Mesothelial cell of epicardium (in vitro differentiated cells): ENCODE measurements around the gene GALNT9. TPM values are rescaled to one million over a fixed set of nuclear protein-coding genes. Genes with fewer than 3 reads are reported as not detected.

Experiments used
- DNase-seq, 2 experiments: peaks; one replicate each; pipeline ENCODE4 v3.0.0; 2021; ENCODE audit warnings: low spot score in 2 of 2; ENCODE audit not compliant: unreplicated experiment in 2 of 2
- H3K27ac Mint-ChIP-seq: 2 replicates; pipeline ENCODE4 v1.8.0; 2021; ENCODE audit warnings: mixed read lengths
- H3K27me3 Mint-ChIP-seq: 2 replicates; pipeline ENCODE4 v1.8.0; 2021; ENCODE audit warnings: low read depth, mixed read lengths
- H3K36me3 Mint-ChIP-seq: 2 replicates; pipeline ENCODE4 v1.8.0; 2021; ENCODE audit warnings: mixed read lengths
- H3K4me1 Mint-ChIP-seq: 2 replicates; pipeline ENCODE4 v1.8.0; 2021; ENCODE audit warnings: mixed read lengths
- H3K4me3 Mint-ChIP-seq: 2 replicates; pipeline ENCODE4 v1.8.0; 2021; ENCODE audit warnings: mild to moderate bottlenecking, moderate library complexity, mixed read lengths
- H3K9me3 Mint-ChIP-seq: 2 replicates; pipeline ENCODE4 v1.8.0; 2021; ENCODE audit warnings: mixed read lengths
- total RNA-seq: library from RNA; stranded (reverse); gene quantifications from 3 replicates; pipeline ENCODE4 v1.2.1, GENCODE V29; 2021
- TF ChIP-seq, protein P1 (sequence below): fragments of 200-600 bp; sonication (generic); IDR thresholded peaks from one replicate; pipeline ENCODE4 v1.5.0; 2021; ENCODE audit warnings: antibody characterized with exemption; ENCODE audit not compliant: unreplicated experiment

Gene GALNT9
- total RNA-seq, 1 donor from 2014 or later = 4.8 TPM

- H3K4me3 Mint-ChIP-seq = peak overlapping the region; percentile 49
- peaks cover 21% of the 10 kb centered on the region for H3K4me1 Mint-ChIP-seq
Measured at GRCh38 chr12:132284827-132285741, 44.3 kb downstream of the GALNT9 start.

DNA sequence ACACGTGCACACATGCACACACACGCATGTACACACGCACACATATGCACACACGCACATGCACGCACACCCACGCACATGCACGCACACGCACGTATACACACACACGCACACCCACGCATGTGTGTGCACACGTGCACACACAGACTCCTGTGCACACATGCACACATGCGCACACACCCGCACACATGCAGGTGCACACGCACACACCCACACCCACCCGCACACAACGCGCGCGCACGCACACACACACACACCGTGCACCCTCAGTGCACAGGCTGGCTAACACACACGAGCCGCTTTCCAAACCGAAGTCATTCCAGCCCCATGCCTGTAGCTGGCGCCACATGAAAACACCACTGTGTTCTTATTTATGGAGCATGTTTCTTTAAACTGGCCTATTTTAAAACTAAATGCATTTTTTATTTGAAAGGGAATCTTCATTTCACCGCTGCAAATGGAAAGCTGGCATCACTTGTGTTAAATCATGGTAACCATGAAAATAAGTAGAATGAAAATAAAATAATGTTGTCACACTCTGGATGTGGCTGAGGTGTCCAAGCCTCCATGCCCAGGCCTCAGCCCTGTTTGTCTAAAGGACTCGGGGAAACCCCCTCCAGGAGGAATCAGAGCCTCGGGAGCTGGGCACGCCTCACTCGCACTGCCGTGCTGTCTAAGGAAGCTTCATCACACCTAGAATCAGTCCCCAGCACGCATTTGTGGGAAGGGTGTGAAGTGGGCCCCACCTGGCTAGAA, 45.1 kb downstream of the GALNT9 start:
- H3K27ac Mint-ChIP-seq = no peak overlapping the region
- H3K36me3 Mint-ChIP-seq = no peaks in the 10 kb centered on the region
- TF ChIP-seq, protein P1, sequence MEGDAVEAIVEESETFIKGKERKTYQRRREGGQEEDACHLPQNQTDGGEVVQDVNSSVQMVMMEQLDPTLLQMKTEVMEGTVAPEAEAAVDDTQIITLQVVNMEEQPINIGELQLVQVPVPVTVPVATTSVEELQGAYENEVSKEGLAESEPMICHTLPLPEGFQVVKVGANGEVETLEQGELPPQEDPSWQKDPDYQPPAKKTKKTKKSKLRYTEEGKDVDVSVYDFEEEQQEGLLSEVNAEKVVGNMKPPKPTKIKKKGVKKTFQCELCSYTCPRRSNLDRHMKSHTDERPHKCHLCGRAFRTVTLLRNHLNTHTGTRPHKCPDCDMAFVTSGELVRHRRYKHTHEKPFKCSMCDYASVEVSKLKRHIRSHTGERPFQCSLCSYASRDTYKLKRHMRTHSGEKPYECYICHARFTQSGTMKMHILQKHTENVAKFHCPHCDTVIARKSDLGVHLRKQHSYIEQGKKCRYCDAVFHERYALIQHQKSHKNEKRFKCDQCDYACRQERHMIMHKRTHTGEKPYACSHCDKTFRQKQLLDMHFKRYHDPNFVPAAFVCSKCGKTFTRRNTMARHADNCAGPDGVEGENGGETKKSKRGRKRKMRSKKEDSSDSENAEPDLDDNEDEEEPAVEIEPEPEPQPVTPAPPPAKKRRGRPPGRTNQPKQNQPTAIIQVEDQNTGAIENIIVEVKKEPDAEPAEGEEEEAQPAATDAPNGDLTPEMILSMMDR = no peak
- H3K27me3 Mint-ChIP-seq = peaks cover 70% of the 10 kb centered on the region
- H3K9me3 Mint-ChIP-seq = no peaks in the 10 kb centered on the region
- no peak for DNase-seq
- no peak overlapping the region for H3K4me3 Mint-ChIP-seq
- peaks cover 21% of the 10 kb centered on the region for H3K4me1 Mint-ChIP-seq

More at GRCh38 chr12:132284827-132285741, 44.3 kb downstream of the GALNT9 start:
- DNase-seq = no peak
- TF ChIP-seq, protein P1 = no peak
- Mint-ChIP-seq H3K27me3 (peaks cover 74% of the 10 kb centered on the region), H3K36me3 (no peaks in the 10 kb centered on the region), H3K27ac (peak overlapping the region; percentile 71), H3K9me3 (no peaks in the 10 kb centered on the region)

DNA sequence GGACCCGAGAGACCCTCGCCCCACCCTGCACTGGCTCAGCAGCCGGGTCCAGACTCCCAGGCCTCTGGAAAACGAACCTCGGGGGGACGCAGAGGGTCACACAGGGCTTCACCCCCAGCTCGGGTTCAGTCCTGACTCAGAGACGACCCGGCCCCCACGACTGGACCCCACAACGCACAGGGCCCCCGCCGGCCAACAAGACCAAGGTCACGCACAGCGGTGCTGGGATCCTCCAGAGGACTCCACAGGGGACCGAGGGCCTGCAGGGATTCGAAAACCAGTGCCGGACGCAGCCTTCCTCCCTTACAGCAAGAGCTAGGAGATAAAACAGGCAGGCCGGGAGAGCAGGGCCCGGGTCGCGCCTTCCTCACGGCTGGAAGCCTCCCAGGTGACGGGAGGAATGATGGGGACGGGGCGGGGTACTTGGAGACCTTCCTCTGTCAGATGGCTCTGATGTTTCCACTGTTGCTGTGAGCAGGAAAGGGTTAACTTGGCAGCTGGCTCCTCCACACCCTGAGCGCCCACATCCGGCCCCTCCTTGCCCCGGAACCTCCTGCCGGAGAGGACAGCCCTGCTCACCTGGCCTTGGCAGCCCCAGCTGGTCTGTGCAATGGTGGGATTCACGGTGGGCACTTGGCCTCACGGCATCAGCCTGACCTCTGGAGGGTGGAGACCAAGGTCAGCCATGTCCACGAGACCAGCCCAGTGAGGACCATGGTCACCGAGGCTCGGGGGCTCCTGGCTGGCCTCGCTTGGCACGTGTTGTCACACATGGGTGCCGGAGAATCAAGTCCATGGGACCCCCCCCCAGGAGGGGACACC, 46.2 kb downstream of the GALNT9 start:
- Mint-ChIP-seq H3K27me3 (peaks cover 68% of the 10 kb centered on the region), H3K4me3 (no peak overlapping the region), H3K27ac (no peak overlapping the region), H3K9me3 (no peaks in the 10 kb centered on the region), H3K36me3 (no peaks in the 10 kb centered on the region), H3K4me1 (peaks cover 21% of the 10 kb centered on the region)
- no peak for DNase-seq
- TF ChIP-seq, protein P1 = no peak

- Mint-ChIP-seq H3K27ac (no peak overlapping the region), H3K27me3 (peaks cover 62% of the 10 kb centered on the region), H3K4me1 (peaks cover 22% of the 10 kb centered on the region), H3K4me3 (no peak overlapping the region), H3K9me3 (no peaks in the 10 kb centered on the region), H3K36me3 (no peaks in the 10 kb centered on the region)
- TF ChIP-seq, protein P1 = no peak
- no peak for DNase-seq
Measured at GRCh38 chr12:132282031-132282949, 47.1 kb downstream of the GALNT9 start.
